GM18526 (cell line): Measurements from ENCODE around the gene KRI1.

Source experiments
- POLR2A ChIP-seq: IDR thresholded peaks from 3 replicates; pipeline ENCODE4 v1.6.1; 2011; ENCODE audit not compliant: insufficient read length; ENCODE audit errors: extremely low read depth

KRI1 gene

DNA sequence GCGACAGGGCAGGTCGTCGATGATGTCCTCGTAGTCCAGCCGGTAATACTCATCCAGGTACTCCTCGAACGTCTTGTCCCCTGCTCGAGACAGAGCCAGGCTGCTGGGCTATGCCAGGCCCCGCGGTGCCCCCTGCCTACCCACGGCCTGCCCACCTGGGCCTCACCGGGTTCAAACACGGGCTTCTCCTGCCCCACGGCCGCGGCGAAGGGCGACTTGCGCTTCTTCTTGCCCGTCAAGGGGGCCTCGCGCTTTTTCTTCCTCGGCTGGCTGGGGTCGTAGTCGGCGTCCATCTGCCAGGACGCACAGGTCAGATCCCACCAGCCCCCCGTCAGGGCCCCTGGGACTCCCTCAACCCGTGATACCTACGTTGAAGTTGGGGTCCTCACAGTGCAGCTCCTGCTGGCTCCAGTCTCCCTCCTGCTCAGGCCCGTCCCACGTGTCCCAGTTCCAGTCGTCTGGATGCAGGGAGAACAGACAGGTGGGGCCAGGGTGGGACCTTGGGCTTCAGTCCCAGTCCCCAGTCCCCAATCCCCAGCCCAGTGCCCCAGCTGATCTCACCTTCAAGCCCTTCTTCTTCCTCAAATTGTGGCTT, 8.1 kb downstream of the KRI1 start:
- no peak for TF ChIP-seq POLR2A

DNA sequence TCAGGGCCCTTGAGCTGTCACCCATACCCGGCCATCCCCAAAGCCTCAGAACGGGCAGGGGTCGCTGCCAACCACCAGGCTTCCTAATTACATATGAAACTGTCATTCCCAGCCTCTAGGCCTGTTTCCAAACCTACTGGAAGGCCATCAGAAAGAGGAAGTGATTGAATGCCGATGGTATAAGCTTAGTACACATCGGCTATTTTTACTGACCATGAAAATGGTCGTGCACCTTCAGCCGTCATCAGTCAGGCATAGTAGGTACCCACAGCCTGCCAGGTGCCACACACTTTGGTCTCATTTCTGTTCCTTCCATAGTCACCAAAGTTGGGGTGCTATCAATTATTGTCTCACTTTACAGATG, 10.2 kb downstream of the KRI1 start:
- TF ChIP-seq POLR2A: no peak

DNA sequence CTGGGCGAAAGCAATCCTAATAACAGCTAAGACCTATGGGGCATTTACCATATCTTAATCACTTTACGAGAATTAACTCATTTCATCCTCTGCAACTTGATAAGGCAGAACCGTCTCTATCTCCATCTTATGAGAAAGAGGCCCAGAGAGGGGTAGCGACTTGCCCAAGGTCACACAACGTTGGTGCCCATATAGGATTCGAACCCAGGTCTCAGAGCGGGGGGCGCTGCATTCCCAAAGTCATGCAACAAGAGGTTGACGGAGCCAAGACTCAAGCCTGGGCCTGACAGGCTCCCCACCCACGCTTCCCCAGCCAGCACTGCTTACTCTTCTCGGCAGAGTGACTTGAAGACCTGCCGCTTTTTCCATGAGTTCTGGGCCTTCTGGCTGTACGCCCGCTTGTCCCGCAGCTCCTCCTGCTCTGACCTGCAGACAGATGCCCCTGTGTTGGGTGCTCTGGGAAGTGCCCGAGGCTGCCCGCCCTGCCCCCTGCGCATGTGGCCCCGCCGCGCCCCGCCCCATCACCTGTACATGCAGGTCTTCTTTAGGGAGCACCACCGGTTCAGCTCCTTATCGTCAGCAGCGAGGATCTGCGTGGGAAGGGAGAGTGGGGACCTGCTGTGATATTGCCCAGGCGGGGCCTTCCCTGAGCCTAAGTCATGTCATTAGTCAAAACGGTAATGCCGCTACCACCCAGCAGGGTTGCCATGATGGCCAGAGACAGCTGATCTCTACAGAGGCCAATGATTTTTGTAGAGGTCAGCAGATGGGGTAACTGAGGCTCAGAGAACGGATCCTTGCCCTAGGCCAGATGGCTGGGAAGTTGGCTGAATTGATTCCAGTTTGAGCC, 10.8 kb downstream of the KRI1 start:
- TF ChIP-seq POLR2A: no peak

DNA sequence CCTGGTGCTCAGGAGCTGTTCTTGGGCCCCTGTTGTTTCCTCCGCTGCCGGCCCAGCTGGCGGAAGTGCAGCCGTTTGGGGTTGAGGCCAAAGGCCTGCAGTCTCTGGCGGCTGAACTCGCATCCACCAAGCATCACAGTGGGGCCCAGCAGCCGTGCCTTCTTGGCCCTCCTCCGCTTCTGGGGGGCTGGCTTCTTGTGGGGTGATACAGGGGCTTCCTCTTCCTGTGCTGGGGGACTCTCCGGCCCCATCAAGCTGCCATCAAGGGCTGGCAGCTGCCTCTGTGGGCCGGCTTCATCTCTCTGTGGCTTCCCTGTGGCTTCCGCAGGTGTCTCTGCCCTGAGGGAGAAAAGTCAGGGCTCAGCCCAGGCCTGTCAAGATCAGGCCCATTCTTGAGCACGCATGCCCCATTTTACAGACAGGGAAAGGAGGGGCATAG, 11.8 kb downstream of the KRI1 start:
- TF ChIP-seq POLR2A: no peak

DNA sequence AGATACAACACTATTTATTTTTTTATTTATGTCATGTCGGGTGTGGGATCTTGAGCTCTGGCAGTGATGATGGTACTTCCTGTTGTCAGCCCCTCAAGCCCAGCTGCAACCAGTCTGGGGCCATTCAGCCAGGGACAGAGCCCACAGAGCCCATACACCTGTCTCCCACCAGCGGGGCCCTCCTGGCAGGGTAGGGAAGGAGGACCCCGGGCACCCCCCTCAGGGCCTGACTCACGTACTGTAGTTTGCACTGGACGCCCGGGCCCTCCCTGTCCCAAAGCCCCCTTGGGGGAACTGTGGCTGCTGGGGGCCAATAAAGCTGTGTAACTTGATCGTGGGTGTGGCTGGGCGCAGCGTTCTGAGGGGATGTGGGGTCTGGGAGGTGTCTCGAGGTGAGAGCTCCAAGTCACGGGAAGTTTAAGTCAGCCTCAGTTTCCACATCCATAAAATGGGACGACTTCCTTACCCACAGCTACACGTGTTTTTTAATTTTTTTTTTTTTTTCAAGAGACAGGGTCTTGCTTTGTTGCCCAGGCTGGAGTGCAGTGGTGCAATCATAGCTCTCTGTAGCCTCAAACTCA, 12.6 kb downstream of the KRI1 start:
- TF ChIP-seq POLR2A: no peak

DNA sequence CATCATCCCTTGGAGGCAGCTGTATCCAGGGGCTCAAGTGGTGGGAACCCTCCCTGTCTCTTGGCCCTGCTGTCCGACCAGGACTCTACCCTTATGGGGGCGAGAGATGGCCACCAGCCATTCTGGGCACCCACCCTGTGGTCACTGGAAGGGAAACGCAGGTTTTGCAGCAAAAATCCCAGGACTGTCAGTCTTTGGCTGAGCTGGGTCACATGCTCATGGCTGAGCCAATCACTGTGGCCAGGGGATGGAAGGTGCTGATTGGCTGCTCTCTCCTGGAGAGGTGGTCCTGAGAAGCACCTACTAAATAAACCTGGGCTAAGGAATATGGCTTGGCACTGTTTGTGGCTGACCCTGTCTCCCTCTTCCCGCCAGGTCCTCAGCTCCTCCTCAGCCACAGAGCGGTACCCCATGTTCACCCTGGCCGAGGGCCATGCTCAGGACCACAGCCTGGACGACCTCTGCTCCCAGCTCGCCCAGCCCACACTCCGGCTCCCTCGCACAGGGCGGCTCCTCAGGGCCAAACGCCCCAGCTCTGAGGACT, 13.2 kb downstream of the KRI1 start:
- no peak for TF ChIP-seq POLR2A

DNA sequence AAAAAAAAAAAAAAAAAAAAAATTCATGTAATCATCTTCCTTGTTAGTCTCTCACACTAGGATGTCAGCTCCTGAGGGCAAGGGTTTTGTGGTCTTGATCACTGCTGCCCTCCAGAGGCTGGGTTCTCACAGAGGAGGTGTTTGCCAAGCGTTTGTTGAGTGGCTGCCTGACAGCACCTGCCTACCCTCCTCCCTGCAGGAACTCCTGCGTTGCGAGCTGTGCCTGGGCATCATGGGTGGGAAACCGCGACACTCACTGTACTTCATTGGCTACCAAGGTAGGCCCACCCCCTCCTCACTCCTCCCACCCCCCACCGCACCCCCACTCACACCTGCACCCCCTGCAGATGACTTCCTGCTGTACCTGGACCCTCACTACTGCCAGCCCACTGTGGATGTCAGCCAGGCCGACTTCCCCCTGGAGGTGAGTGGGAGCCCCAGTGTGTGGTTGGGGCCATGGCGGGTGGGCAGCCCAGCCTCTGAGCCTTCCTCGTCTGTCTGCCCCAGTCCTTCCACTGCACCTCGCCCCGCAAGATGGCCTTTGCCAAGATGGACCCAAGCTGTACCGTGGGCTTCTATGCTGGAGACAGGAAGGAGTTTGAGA, 14.0 kb downstream of the KRI1 start:
- no peak for TF ChIP-seq POLR2A

DNA sequence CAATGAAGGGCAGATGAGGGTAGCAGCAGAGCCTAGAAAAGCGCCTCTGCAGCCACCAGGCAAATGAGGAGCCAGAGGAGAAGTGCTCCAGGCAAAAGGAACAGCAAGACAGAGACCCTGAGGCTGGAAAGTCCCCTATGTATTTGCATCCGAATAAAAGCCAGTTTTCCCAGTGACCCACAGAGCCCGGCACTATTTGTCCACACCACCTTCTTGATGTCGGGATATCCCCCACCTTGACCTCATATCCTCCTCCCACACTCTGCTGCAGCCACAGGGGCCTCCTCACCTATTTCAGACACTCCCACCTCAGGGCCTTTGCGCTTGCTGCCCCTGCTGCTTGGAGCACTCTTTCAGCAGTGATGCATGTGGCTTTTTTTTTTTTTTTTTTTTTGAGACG, 15.5 kb downstream of the KRI1 start:
- TF ChIP-seq POLR2A: no peak

DNA sequence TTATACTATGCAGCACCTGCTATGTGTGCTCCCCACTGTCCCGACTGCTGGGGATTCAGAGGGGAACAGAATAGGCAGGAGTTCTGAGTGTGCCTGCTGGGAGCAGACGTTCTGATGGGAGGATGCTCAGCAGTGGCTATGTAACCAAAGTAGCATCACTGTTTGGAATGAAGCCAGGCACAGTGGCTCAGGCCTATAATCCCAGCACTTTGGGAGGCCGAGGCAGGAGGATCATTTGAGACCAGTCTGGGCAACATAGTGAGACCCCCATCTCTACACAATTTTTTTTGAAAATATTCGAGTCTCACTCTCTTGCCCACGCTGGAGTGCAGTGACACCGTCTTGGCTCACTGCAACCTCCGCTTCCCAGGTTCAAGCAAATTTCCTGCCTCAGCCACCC, 16.1 kb downstream of the KRI1 start:
- no peak for TF ChIP-seq POLR2A

DNA sequence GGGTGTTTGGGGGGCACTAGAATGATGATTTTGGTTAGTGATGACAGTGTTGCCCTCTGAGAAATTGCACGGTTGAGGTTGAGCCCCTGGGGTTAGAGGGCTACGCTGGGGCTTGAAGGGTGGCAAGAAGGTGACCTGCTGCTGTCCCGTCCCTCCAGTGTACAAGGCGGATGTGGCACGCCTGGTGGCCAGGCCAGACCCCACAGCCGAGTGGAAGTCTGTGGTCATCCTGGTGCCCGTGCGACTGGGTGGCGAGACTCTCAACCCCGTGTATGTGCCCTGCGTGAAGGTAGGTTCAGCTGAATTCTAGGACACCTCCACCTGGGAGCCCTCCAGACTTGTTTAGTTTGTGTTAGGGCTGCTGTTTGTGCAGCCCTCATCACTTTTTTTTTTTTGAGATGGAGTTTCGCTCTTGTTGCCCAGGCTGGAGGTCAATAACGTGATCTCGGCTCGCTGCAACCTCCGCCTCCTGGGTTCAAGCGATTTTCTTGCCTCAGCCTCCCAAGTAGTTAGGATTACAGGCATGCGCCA, 17.0 kb downstream of the KRI1 start:
- no peak for TF ChIP-seq POLR2A

DNA sequence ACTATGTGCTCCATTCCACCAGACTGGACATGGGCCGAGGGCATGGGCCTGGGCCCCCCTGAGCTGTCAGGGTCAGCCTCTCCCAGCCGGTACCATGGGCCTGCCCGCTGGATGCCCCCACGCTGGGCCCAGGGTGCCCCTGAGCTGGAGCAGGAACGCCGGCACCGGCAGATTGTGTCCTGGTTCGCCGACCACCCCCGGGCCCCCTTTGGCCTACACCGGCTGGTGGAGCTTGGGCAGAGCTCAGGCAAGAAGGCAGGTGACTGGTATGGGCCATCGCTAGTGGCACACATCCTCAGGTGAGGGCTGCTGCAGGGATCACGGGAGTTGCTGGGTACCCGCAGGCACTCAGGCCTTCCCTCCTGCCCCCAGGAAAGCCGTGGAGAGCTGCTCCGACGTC, 19.0 kb downstream of the KRI1 start:
- no peak for TF ChIP-seq POLR2A

DNA sequence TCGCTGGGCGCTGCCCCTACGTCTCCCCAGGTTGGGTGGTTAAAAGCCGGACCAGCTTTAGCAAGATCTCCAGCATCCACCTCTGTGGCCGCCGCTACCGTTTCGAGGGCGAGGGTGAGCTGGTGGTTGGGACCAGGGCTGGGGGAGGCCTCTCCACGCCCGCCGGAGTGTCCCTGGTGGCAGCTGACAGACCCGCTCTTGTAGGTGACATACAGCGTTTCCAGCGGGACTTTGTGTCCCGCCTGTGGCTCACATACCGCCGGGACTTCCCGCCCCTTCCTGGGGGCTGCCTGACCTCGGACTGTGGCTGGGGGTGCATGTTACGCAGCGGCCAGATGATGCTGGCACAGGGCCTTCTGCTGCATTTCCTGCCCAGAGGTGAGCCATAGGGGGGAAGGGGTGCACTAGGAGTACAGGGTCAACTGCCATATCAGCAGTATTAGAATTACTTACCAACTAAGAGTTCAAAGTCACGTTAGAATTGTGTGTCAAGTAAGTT, 21.0 kb downstream of the KRI1 start:
- no peak for TF ChIP-seq POLR2A

DNA sequence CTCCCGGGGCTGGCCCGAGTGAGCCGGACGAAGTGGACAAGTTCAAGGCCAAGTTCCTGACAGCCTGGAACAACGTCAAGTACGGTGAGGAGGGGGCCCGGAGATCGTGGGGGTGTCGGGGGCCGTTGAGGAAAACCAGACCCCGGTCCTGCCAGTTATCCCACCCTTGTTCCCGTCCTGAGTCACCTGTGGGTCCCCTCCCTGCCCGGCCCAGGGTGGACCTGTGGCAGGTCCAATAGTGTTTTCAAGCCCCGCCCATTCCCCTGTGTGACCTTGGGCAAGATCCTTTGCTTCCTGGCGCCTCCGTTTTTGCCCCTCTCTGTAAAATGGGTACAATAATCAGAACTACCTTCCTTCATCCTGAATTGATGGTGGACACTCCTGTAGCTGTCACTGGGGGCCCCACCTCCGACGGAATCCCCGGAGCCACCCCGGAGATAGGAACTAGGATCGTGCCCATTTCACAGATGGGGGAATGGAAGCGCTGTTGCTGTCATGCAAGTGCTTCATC, 21.5 kb downstream of the KRI1 start:
- TF ChIP-seq POLR2A: no peak

DNA sequence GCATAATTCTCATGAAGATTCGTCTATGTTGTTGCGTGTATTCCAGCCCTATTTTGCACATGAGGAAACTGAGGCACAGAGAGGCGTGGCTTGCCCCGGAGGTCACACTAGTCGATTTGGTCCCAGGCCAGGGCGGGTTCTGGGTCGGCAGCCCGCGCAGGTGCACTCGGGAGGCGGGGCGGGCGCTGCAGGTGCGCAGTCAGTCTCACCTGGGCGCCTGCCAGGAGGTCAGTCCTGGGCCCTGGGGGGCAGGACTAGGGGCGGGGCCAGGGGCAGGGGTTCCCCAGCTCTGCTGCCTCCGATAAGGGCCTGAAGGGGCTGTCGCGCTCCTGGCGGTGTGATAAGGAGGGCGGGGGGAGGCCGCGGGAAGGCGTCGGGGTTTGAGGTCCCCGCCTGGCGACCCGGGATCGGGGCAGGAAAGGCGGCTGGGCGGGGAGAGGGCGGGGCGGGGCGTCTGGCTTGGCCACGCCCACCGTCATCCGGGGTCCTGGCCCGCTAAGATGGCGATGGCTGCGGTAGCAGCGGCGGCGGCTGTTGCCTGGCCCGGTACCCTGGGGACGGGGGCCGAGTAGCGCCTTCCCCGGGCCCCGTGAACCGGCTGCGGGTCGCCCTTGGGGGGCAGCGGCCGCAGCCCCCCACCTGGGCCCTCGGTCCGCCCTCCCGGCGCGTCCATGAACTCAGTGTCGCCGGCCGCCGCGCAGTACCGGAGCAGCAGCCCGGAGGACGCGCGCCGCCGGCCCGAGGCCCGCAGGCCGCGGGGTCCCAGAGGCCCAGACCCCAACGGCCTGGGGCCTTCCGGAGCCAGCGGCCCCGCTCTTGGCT, 22.2 kb downstream of the KRI1 start, which contains the start of gene ATG4D:
TSS of gene ATG4D (plus strand) at position 485 of the 822 bp plus-strand sequence. CDS start at position 672, 187 bp downstream.
- TF ChIP-seq POLR2A: peak; percentile 81
